ENCODE results near the gene RBBP6.

GRCh38 chr16:24573141-24573540 is 33.8 kb downstream of the RBBP6 start:
- TF ChIP-seq, protein P1, sequence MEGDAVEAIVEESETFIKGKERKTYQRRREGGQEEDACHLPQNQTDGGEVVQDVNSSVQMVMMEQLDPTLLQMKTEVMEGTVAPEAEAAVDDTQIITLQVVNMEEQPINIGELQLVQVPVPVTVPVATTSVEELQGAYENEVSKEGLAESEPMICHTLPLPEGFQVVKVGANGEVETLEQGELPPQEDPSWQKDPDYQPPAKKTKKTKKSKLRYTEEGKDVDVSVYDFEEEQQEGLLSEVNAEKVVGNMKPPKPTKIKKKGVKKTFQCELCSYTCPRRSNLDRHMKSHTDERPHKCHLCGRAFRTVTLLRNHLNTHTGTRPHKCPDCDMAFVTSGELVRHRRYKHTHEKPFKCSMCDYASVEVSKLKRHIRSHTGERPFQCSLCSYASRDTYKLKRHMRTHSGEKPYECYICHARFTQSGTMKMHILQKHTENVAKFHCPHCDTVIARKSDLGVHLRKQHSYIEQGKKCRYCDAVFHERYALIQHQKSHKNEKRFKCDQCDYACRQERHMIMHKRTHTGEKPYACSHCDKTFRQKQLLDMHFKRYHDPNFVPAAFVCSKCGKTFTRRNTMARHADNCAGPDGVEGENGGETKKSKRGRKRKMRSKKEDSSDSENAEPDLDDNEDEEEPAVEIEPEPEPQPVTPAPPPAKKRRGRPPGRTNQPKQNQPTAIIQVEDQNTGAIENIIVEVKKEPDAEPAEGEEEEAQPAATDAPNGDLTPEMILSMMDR (IDR thresholded peaks at IDR 0.05) = no peak
- TF ChIP-seq POLR2A (IDR thresholded peaks at IDR 0.05) = no peak
